NCI-H524 (cell line): ENCODE data around the gene UTS2R.
A peak's percentile ranks its signal among the peaks of the same experiment; 100 is the strongest.
"Not testable (repeated sequence)": the region's sequence is repeated elsewhere in the genome, so short reads cannot be mapped to it uniquely, and the experiment has no call there.

ENCODE experiments used
- DNase-seq, 2 experiments: peaks; one replicate each; lab custom pipeline; 2025; lab: John Stamatoyannopoulos, UW

The UTS2R gene

DNA sequence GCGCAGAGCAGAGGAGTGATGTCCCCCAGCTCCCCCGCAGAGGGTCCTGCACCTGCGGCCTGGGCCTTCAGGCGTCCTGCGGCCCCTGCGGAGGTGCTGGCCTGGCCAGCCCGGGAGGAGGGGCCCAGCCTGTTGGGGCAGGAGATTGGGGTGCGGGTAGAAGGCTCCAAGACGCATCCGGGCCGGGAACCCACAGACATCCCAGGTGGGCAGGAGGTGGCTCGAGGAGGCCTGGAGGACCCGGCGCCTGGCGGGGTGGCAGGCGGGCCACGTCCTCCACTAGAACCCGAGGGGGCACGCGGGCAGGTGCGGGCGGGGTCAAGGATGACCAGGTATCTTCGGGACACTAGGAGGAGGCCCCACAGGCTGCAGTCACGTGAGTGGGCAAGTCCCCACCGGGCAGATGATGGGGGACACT, 37.4 kb upstream of the UTS2R start:
- no peak for DNase-seq

DNA sequence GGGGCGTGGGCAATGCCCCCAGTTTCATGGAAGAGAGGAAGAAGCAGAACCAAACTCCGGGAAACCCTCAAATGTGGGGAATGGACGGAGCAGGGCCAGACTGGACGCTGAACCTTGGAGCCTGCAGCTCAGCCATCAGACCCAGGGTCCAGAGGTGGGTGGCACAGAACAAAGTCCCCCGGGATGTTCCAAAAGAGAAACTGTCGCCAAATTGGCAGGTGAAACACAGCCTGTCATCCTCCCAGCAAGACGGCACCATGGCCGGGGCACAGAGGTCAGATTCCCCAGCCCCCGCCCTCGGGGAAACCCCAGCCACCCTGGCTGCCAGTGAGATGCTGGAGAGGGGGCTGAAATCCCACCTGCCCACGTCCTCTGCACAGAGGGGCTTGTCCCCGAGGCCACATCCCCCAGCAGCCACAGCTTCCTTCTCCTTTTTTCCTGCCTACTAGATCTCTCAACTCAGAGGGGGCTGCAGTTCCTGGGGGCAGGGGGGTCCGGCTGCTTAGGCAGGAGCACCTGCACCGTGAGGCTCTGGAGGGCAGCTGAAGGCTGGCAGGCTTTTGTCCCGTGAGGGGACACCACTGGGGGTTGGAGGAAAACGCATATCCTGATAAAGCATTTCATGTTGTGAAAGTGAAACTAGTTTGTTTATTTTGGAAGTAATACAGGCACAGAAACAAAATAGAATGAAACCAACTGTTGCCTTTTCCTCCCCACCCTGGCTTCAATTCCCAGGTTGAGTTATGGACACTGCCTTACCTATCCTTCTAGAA, 36.8 kb upstream of the UTS2R start:
- DNase-seq, result no peak

DNA sequence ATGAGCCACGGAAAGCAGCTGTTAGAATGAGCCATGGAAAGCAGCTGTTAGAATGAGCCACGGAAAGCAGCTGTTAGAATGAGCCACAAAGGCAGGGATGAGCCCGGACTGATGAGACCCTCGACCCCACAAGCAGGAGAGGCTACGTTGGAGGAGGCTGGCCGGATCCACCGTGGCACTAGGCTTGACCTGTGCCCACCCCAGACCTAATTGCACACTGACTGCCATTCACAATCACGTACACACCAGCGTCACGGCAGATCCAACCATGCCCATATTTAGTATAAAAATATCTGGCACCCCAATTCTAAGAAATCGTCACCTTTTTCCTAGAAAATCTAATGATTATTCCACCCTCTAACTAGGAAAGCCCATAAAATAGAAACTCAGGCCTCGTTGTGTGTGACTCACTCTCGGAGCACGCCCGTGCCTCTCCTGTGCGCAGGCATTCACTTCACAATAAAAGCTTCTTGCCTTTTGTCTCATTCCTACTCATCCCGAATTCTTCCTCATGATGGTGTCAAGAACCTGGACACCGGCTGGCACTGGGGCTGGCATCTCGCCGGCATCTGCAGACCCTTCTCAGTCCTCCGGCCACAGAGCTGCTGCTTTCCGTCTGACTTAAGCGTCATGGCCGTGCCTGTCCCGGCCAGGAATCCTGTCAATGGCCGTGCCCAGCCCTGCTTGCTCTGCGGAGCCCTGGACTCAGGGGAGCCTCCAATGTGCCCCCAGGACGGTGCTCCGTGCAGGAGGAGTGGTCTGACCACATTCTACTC, 32.5 kb upstream of the UTS2R start:
- no peak for DNase-seq

DNA sequence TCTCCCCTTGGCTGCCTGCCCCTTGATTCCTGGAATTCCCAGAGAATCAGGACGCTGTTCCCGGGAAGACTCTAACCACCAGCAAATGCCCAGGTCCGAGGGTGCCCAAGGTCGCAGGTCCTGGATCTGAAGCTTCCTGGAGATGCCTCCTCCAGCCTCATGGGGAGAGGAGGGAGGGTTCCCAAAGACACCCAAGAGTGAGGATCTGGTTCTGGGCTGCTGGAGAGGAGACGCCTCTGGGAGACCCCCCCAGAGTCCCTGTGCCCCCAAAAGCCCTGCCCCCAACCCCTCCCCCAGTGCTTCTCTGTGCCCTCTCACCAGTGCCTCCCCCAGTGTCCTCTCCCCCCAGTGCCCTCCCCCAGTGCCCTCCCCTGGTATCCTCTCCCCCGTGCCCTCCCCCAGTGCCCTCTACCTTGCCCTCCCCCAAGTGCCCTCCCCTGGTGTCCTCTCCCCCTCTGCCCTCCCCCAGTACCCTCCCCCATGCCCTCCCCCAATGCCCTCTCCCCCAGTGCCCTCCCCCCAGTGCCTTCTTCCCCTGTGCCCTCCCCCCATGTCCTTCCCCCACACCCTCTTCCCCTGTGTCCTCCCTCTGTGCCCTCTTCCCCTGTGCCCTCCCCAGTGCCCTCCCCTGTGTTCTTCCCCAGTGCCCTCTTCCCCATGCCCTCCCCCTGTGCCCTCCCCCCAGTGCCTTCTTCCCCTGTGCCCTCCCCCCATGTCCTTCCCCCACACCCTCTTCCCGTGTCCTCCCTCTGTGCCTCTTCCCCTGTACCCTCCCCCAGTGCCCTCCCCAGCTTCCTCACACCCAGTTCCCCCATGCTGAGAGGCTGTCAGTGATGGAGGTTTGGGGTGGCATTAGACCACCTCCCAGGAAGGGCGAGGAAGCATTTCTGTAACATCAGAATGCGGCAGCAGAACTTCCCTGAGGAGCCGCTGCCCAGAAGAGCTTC, 31.7 kb upstream of the UTS2R start:
- DNase-seq, result no peak

DNA sequence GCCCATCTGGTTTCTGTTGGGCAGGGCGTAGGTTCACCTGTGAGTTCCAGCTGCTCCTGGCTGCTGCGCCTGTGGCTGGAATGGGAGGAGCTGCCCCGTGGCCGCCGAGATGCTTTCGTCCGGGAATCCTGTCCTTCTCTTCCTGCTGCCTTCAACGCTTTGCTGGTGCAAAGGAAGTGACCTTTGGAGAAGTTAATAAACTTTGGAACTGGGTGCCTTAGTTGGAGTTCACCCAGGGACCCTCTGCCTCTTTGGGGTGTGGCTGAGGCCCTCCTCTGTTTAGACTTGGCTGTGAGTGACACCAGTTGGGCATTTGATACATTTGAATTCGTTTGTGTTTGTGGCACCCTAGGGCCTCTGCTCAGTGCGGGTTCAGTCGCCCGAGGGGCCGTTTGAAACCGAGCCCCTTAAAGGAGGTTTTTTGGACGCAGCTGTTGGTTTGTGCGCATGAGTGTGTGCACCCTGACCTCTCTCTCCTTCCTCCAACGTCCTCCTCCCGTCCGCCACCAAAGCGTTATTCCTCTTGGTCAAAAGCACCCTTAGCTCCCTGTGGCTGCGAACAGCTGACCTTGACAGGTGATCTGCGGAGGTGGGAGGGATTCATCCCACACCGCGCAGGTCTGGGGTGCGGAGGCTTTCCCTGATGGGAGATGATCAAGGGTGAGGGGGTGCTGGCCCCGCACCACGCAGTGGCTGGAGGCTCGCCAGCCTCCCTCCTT, 29.0 kb upstream of the UTS2R start:
- DNase-seq, result no peak

DNA sequence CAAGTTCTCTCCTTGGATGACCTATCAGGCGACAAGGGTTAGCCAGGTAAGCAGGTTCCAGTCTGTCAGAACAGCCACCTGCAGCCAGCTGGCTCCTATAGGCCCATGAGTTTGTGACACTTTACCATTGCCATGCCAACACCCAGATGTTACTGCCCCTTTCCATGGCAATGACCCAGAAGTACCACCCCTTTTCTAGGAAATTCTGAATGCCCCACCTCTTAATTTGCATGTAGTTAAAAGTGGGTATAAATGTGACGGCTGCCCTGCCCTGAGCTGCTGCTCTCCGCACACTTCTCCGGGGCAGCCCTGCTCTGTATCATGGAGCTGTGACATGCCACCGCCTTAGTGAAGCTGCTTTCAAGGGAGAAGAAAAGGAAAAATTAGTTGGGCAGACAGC, 28.0 kb upstream of the UTS2R start:
- no peak for DNase-seq

DNA sequence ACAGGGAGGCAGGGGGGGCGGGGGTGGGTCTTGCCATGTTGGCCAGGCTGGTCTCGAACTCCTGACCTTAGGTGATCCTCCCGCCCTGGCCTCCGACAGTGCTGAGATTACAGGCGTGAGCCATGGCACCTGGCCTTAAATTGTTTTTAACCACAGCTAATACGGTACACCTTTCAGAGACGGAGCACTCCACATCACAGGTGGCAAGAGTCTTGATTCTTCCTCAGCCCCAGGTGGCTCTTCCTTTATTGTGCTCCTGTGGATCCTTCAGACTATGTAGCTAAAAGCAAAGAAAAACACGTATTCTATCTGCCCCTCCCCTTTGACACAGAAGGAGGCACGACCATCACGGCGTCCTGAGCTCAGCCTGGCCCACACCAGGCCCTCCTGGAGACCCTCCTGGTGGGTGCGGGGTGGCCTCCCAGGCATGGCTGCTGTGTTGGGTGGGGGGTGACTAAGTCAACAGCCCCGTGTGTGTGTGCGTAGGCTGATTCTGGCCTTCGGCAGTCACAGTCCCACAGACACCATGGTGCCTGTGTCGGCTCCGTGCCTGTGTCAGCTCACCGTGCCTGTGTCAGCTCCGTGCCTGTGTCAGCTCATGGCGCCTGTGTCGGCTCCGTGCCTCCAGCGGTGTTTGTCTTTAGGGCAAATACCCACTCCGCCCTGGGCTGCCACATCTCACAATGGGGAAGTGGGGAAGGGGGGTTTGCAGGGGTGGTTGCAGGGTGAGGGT, 27.2 kb upstream of the UTS2R start:
- DNase-seq, result no peak

DNA sequence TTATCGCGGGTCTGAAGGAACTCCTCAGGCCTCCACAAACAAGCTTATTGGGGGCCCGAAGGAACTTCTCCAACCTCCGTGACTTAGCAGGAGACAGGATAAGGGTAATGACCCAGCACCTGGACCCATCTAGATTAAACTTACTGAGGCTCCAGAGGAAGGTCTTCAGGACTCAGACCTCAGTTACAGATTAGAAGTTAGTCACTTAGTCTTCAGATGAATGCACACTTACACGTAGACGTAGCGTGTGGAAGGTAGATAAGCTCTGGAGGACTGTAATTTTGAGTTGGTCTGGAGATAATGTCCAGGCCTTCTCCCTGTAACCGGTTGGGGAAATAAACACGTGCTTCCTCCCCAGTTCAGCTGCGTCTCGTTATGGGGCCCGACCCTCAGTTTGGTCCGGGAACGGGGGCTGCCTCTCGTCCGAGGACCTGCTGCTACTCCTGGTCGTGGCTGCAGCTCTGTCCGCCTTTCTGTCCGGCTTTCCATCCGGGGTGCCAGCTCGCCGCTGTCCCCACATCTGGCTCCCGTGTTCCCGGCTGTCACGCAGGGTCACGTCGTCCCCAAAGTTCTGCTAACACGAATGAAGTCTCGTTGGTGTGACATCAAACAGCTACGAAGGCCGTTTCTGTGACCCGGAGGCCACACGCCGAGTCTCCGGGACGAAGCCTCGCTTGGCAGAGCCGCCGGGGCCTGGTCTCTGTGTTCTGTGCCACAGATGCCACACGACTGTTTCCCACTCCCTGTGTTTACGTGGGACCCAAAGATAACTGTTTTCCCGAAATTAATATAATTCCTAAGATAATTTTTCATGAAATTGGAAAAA, 26.2 kb upstream of the UTS2R start:
- DNase-seq, result no peak

DNA sequence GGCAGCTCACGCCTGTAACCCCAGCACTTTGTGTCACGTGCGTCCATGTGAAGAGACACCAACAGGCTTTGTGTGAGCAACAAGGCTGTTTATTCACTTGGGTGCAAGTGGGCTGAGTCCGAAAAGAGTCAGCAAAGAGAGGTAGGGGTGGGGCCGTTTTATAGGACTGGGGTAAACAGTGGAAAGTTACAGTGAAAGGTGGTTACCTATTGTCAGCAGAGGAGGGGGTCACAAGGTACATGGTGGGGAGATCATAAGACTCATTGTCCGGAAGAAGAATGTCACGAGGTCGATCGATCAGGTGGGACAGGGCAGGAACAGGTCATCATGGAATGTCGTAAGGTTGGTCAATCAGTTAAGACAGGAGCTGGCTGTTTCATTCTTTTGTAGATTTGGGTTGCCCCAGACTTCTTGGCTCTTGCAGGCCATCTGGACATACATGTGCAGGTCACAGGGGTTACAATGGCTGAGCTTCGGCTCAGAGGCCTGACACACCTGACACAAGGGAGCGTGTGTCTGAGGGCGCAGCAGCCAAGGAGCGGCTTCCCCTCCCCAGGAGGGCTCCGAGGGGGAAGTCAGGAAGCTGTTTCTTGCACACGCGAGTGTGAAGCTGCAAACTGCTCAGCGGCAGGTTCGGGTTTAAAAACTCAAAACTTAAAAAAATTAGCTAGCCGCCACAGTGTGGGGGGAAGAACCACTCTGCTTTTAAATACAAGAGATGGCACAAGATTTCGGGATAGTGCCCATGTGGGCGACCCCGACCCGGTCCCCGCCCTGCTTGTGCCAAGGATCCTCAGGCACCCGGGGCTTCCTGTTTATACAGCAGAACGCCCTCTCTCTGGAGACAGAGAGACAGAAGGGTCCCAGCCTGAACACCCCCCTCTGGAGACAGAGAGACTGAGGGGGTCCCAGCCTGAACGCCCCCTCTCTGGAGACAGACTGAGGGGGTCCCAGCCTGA, 24.9 kb upstream of the UTS2R start:
- DNase-seq, result no peak

DNA sequence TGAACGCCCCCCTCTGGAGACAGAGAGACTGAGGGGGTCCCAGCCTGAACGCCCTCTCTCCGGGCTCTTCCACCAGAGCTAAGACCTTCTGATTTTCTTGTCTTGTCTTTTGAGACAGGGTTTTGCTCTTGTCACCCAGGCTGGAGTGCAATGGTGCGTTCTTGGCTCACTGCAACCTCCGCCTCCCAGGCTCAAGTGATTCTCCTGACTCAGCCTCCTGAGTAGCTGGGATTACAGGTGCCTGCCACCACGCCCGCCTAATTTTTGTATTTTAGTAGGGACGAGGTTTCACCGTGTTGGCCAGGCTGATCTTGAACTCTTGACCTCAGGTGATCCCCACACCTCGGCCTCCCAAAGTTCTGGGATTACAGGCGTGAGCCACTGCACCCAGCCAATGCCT, 23.6 kb upstream of the UTS2R start:
- not testable (repeated sequence) for DNase-seq

DNA sequence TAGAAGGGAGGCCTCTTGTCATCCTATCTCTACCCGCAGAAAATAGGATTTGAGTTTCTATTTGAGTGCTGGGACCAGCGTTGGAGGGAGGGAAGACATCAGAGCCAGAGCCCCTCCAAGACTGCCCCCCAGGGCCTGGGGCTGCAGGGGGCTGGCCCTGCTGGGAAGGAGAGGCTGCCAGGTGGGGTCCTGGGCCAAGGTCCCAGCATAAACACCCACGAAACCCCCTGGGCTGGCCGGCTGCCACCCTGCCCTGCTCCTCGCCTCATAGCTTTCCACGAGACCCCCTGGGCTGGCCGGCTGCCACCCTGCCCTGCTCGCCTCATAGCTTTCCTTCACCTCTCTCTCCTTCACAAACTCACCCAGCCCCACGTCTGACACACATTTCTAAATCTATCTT, 23.1 kb upstream of the UTS2R start:
- DNase-seq, result no peak

DNA sequence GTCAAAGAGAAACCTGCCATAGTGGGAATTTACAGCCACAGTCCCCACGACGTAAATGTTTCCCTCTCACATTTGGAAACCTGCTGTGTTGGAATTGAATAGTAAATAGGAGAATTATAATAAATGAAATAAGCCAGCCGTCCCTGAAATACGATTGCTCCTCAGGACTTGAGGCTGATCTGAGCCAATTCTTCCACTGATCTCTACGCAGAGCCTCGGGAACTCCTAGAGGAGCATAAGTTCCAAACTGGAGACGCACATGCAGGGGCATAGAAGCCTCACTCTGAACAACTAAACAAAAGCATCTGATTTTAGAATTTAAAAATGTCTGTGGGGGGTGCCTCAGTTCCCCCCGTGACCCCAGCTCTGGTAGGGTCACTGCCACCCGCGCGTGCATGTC, 22.7 kb upstream of the UTS2R start:
- no peak for DNase-seq

DNA sequence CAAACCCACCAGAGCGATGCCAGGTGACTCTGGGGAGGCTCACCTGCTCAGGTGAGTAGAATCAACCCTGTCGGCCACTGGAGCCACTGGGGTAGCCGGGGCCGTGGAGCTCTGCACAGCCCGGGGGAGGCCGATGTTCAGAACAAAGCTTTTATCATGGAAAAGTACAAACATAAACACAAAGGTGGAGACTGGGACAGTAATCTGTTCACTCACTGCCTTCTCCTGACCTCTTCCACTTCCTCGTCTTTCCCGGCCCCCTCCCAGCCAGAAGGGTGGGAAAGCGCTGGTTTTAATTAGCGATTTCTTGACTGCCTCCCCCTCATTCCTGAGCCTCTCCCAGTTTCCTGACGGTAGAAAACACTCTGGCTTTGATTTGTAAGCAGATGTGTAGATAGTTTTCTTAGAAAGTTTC, 22.3 kb upstream of the UTS2R start:
- no peak for DNase-seq

DNA sequence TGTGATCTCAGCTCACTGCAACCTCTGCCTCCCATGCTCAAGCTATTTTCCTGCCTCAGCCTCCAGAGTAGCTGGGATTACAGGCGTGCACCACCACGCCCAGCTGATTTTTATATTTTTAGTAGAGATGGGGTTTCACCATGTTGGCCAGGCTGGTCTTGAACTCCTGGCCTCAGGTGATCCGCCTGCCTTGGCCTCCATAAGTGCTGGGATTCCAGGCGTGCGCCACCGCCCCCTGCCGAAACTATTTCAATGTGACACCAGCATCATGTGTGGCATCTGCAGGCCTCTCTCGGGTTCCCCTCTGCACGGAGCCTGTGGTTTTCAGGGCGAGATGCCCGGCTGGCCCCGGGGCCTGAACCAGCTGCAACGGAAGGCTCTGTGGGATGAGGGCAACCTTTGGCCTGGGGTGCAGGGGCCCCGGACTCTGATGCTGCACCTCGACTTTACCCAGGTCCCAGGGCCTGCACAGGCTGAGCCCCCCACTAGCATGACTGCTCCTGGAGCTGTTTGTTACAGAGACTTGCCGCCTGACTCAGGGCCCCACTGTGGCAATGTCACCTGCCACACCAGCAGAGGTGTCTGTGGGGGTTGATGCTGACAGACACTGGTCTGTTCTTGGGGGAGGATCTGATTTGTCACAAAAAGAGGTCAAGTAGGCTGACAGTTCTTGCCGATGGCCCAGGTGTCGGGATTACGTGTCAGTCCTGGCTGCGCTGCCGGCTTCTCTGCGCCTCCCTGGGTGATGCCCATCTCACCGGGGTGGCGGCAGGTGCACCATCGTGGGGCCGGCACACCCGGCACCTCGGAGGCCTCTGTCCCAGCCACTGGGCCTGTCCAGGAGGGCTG, 21.2 kb upstream of the UTS2R start:
- DNase-seq, result peak in 1 of 2 experiments; percentile 20

DNA sequence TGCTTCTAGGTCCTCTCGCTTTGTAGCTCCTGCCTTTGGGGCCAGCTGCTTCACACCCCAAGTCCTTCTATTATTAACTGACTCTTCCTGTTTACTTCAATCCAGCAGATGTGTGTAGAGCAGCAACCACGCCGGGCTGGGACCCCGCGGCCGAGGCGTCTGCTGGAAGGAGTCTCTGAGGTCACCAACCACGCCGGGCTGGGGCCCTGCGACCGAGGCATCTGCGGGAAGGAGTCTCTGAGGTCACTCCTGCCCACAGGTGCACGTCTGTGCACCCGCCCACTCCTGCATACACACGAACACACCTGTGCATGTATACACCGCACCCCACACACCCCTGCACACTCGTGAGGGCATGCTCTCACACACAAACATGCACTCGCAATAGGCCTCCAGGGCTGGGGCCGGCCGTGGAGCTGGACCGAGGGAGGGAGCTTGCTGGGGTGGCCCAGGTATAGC, 20.3 kb upstream of the UTS2R start:
- DNase-seq, result no peak

DNA sequence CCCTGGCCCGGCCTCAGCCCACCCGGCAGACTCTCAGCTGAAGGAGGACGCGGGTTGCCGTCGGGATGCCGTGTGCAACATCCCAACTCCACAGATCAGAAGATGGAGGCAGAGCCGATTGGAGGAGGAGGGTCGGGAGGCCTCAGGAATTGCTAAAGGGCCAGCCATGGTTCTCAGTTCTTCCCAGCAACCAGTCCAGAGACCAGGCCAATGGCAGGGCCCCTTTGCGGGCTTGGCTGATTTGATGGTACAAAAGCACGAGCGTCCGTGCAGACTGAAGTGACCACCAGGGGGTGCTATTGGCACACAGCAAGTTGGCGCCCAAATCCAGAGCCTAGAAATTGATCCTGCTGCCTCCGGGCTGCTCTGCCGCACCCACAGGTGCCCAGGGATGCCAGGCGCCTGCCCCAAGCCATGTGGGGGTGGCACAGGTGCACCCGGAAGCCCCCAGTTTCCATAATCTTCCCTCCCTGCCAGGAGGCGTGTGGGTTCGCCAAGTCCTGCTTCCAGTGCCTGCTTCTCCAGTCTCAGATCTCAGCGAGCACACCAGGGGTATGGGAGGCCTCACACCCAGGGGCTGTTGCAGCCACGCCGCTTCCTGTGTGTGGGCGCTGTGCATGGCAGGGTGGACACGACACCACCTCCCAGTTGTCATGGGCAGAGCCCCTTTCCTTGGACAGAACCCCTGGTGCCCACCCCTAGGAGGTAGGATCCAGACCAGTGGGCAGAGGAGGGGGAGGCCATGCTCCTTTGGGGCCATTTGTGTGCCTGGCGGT, 19.7 kb upstream of the UTS2R start:
- peak; percentile 23 to 66 for DNase-seq

DNA sequence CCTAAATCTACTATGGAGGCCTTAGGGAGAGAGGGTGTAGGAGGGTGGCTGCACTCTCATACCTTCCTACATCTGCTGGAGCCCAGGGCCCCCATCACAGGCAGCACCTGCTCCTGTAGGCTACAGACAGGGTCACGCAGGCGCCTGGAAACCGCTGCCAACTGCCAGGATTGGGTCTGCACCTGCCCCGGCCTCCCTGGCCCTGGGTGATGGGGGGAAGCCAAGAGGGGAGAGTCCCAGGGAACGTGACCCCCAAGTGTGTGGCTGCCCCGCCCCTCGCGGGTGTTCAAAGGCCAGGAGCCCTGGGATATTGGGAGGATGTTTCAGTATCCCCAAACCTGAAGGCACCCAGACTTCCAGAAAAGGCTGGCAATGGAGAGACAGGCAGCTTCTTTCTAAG, 18.1 kb upstream of the UTS2R start:
- DNase-seq, result no peak
